HG02610 (cell line): ENCODE measurements around the gene FMO4.
"Not testable (repeated sequence)": the region's sequence is repeated elsewhere in the genome, so short reads cannot be mapped to it uniquely, and the experiment has no call there.

ENCODE experiments used
- ATAC-seq: cut with Tn5 transposase; IDR thresholded peaks from one replicate; pipeline ENCODE4 v1.9.1; 2021; ENCODE audit warnings: mild to moderate bottlenecking, moderate library complexity; ENCODE audit not compliant: unreplicated experiment

FMO4 gene

GRCh38 chr1:171313835-171314320 lies at the start of gene FMO4:
Gene FMO4 (plus strand): TSS chr1:171314183. CDS start chr1:171319826, 5,643 bp downstream.
- ATAC-seq: peak; percentile 100

- no peak for ATAC-seq
Measured at GRCh38 chr1:171265686-171266085, 48.3 kb upstream of the FMO4 start.

GRCh38 chr1:171266930-171267329 lies 47.1 kb upstream of the FMO4 start:
- no peak for ATAC-seq

- ATAC-seq: no peak
Measured at GRCh38 chr1:171267391-171267790, 46.6 kb upstream of the FMO4 start.

- no peak for ATAC-seq
Measured at GRCh38 chr1:171270806-171271205, 43.2 kb upstream of the FMO4 start.

GRCh38 chr1:171277534-171277933 lies 36.4 kb upstream of the FMO4 start:
- ATAC-seq: no peak

GRCh38 chr1:171279234-171279633 lies 34.7 kb upstream of the FMO4 start:
- ATAC-seq: no peak

- no peak for ATAC-seq
Measured at GRCh38 chr1:171279678-171280077, 34.3 kb upstream of the FMO4 start.

- ATAC-seq: no peak
Measured at GRCh38 chr1:171280599-171280998, 33.4 kb upstream of the FMO4 start.

GRCh38 chr1:171286032-171286705 lies 27.8 kb upstream of the FMO4 start:
- peak; percentile 84 for ATAC-seq

- ATAC-seq: no peak
Measured at GRCh38 chr1:171290621-171291020, 23.4 kb upstream of the FMO4 start.

GRCh38 chr1:171292799-171293198 lies 21.2 kb upstream of the FMO4 start:
- no peak for ATAC-seq

GRCh38 chr1:171295383-171295782 lies 18.6 kb upstream of the FMO4 start:
- ATAC-seq: not testable (repeated sequence)

- no peak for ATAC-seq
Measured at GRCh38 chr1:171295821-171296220, 18.2 kb upstream of the FMO4 start.

- ATAC-seq: no peak
Measured at GRCh38 chr1:171296897-171297296, 17.1 kb upstream of the FMO4 start.

- ATAC-seq: no peak
Measured at GRCh38 chr1:171298696-171299095, 15.3 kb upstream of the FMO4 start.

GRCh38 chr1:171299342-171299741 lies 14.6 kb upstream of the FMO4 start:
- no peak for ATAC-seq

- no peak for ATAC-seq
Measured at GRCh38 chr1:171300401-171300800, 13.6 kb upstream of the FMO4 start.

- no peak for ATAC-seq
Measured at GRCh38 chr1:171310661-171311087, 3.3 kb upstream of the FMO4 start.

- ATAC-seq: no peak
Measured at GRCh38 chr1:171311771-171312558, 2.0 kb upstream of the FMO4 start.

- ATAC-seq: peak; percentile 68
Measured at GRCh38 chr1:171313319-171313834, 606 bp upstream of the FMO4 start.

GRCh38 chr1:171329251-171329650 lies 15.3 kb downstream of the FMO4 start:
- ATAC-seq: no peak
